Activated CD4-positive, CD25-positive, alpha-beta regulatory T cell treated with anti-CD3 and anti-CD28 coated beads, Interleukin-2, amount 50 U/mL, for 16 hours (primary cell): Measurements from ENCODE around the gene SMPX.

Experiments
- DNase-seq: peaks from one replicate; pipeline ENCODE4 v3.0.0-alpha.2; 2020; ENCODE audit warnings: low read depth, low spot score

Gene SMPX

DNA sequence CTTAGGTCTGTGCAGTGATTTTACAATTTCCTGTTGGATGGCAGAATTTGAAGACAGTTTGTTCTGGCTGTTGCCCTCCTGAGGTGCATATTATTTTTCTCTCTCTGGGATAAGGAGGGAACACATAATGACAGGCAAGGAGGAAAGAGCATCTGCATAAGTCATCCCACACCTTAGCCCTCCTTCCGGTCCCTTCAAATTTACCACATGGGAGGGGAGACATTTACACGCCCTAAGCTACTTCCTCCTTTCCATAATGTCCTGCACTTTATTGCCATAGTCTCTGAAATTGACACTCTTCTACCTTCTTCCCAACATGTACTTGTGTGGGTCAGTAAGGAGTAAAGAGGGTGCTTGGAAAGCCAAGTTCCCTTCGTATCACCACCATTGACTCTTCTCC is 13.9 kb downstream of the SMPX start:
- no peak for DNase-seq

DNA sequence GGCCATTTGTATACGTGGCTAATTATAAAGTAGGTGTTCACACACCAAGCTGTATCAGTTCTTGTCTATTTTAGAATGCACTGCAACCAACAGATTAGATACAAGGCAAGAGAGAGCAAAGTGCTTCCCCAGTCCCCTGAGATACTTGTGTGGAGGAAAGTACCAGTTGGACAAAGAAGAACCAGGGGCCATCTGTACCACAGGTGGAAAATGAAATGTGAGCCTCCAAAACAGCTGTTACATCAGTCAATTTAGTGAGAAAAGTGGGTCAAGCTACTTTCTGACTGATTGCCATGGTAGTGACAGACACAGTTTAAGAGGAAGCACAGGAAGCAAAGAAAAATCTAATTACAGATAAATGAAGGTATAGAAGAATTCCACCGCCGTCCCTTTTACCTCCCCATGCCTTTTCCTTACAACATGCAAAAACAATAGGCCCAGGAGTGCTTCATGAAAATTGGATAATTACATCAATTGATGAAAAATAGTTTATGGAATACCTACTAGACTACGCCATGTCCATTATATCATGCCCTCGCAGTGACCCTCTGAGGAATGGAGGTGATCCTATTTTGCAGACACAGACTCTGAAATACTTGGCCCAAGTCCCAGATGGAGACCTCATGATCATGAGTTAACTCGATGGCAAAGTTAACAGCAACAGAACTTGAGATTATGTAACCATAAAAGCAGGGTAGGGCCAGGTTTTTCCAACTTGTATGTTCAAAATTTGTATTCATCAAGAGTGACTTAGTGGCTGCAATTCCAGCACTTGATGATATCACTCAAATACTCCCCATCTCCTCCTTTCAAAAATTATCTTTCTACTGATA is 15.8 kb downstream of the SMPX start:
- no peak for DNase-seq

DNA sequence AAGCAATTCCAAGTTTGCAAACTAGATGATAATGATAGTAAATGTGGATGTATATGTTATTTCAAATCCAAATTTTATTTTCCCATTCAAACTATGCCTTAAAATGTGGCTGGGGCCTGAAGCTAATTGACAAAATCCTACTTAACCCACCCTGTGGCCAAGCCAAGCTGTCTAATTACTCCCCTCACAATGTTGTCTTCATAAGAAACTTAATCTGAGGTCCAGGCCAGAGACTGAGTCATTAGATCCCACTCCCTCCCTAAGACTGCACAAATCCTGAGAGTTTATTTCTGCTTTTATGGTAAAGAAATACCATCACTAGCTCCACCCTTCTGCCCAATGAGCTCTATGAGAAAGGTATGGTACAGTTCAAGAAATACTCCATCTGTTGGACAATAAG is 16.6 kb downstream of the SMPX start:
- DNase-seq = no peak

DNA sequence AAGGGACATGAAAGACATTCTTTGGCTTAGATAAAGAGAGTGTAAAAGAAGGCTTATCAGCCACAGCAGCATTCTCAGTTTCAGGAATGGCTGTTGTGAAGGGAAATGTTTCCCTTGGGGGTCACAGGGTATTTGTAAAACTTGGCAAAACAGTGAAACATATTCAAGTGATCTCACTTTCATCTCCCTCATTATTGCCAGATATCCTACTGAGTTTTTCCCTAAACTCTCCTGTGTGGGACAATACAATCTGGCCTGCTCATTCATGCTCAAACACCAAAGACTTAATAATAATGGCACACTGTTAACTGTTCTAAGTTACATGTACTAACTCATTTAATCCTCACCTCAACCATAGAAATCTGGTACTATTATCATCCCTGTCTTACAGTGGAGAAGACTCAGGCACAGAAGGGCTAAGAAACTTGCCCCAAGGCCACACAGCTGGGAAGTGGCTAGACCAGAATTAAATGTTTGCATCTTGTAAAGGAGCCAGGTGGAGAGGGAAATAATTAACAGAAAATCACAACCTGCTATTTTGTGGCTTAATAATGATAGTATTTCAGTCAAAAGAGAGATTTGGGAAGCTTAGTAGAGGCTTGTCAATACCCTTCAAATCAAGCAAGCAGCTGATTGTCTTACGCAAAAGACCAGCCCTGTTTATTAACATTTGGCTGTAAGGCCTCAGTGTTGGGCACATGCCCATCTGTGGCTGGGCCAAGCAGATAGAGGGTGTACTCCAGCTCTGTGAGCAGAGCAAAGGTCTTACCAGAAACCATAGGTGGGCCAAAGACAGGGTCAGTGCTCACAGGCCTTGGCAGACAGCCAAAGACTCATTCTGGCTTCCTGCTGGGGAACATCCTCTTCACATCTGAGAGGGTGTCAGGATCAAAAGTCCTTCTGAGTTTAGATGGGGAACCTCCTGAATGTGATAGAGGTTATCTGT is 17.3 kb downstream of the SMPX start:
- no peak for DNase-seq

DNA sequence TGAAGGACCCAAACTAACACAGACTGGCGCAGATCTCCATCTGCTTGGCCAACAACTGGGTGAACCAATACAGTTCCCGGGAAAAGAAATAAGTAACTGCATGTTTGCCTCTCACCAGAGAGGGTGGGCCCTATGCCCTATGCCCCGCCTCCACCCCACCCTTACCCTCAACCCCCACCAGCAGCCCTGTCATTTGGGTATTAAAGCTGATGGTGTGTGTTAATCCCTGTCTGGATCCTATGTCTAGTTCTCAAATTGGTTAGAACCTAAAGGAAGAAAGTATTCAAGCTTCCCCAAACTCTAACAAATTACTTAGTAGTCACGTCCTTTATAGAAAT is 19.0 kb downstream of the SMPX start:
- no peak for DNase-seq

DNA sequence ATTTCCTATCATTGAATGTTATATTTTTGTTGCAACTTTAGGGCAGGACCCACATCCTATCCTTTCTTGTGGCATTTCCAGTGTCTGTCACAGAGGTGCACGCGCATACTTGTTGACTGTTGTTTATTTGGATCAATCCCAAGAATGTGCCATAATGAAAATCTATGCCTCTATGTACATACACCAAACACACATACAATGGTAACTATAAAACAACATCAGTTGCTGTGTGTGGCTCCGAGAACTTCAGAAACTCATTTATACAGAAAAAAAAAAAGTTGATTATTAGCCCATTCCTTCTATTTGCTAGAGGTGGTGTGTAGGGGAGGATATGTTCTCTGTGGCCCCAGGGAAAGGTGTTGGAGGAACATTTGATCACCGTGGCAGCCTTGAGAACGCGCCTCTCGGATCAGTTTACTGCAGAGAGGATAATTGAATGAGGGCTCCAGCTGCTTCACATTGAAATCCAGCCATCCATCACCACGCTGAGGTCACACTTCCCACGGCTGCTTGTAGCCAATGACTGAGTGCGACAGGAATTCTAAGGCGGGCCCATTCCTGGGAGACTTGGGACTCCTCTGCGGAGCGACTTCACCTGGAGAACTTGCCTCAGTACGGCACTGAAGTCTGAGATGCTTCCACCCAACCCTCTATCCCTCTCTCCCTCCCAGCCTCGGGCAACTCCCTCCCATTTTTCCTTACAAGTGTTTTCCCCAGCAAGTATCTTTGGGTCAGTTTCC is 19.5 kb downstream of the SMPX start:
- DNase-seq = no peak

DNA sequence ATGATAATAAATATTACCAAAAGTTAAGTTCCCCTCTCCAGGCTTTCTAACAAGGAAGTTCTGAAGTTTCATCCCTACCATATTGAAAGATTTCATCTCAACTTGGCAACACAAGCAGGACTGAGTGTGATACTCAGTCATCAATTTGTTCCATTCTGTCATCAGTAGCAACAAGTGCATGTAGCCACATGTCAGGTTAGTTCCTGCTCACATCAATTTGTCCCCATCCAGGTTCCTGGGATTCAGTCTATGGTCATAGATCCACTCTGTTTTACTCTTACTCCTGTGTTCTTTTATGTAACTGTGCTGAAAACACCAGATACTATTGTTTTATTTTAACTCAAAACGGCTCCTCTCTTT is 22.2 kb downstream of the SMPX start:
- DNase-seq = no peak

DNA sequence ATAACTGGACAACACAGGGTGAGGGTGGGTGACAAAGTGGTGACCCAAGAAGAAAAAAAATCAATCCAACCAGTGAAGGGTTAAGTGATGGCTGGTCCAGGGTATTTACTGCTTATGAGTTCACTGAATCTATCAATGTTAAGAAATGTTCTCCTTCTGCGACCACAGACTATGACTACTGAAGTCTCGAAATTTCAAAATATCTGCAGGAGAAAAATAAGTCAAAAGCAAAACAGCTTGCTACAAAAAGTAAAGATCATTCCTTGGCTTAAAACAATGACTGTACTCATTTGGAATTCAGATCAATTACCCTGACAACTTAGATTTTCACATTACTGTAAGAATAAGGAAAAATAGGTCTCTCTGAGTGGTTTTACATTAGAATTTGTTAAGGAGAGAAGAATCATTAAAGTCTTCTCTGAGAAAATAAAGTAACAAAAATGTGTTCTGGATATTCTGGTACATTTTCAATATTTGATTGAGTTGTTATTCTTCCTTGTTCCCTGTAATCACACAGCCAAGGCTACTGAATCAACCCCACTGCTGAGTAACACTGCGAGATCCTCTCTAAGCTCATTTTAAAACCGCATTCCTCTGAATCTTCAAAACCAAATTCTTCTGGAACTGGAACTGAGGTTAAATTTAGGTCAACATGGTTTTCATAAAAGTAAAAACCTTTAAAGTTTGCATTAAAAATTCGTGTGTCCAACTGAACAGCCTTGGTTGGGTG is 22.7 kb downstream of the SMPX start:
- DNase-seq = no peak

DNA sequence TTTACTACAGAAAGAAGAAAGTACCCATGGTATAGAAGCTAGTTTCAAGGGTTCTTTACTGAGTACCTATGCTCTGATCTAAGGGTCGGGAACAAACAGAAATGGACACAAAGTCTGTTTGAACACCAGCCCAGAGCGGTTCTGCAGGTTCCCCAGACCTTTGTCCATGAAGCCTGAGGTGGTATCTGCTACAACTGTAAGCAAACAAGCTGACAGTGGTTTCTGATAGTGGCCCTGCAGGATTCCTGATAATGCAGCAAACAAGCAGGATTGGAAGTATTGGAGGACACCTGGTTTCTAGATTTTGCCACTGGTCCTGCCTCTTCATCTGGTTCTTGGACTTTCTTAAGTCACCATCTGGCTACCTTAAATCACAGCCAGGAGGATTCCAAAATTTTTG is 23.7 kb downstream of the SMPX start:
- DNase-seq = no peak

DNA sequence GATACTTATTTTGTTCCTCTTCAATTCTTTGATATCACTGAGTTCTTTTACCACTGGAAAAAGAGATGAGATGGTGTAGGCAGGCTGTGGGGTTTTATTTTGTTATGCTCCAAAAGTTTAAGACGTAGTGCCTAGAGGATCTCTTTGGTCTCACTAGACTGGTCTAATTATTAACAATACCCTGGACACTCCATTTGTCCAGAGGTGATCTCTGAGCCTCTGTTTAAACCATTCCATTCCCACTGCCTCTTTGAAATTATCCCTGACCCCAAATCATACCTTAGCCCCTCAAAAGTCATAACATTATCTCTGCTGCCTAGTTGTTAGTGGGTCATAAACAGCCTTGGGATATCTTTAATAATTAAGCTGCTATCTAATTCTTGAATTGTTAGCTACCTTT is 24.2 kb downstream of the SMPX start:
- DNase-seq = no peak

DNA sequence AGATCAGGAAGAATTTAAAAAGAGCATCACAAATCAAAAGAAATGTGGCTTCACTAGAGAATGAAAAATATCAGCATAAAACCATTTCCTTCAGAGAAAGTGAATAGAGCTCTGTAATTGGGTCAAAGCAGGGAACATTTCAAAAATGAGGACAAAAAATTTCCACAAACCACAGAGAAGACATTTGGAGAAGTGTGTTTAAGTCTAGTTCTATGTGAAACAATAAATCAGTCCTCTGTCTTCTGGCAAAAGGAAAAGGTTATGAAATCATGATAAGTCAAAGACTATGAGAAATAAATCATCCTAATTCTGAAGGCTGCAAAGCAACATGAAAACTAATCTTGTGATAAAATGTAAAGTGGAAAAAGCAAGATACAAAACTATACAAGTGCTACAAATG is 27.9 kb downstream of the SMPX start:
- DNase-seq = no peak

DNA sequence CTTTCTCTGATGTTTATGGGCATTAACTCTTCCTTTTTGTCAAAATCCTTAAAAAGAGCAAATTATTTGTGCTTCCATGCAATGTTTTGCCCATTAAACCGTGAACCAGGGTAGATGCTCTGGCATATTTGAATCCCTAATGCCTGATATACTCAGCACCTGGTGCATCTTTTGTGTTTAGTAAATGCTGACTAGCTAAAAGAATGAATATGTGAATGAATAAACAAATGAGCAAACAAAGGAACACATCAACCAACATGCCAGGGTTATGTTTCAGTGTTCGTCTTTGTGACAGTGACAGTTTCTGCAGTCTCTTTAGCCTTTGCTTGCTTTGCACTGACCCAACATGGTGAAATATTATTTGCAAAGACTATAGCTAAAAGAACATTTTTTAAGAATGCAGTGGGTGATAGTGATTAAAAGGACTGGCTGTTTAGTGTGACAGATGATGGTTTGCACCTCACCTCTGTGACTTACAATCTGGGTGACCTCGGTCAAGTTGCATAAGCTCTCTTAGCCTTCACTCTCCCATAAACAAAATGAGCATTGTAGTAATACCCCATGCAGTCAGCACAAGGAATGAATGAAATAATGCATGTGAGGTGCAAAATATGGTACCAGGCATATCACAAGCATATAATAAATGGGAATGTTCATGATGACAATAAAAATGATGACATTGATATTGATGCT is 29.5 kb downstream of the SMPX start:
- no peak for DNase-seq

DNA sequence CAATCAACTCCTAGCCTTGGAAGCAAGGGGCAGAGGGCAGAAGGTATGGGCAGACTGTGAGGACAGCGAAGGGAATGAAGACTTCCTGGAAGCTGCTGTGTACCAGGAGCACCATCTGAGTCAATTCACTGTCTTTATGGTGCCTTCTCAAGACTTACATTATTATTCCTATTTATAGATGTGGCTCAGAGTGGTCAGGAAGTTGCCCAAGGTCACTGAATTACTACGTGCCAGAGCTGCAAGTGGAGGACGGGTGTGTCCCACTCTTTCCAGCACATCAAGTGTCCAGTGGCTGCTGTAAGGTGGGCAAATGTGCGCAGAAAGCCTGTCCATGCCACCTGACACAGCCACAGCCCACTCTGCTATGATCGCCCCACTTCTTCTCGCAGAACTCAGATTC is 32.0 kb downstream of the SMPX start:
- DNase-seq = no peak

DNA sequence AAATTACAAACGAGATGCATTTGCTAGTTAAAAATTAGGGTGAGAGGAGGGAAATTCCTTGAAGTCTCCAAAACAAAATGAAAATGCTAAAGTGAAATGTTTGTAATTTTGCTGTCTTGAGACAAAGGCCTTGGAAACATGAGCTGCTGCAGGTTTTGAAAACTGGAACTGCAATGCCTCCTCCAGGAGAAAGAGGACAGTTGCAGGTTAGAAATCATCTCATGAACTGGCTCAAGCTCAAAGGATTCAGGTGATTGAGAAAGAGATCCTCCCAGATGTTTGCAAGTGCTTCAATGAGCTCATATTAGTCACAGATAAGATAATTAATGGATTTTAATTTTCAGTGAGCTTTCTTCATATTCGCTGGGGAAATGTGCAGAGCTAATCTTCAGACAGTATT is 32.4 kb downstream of the SMPX start:
- no peak for DNase-seq

DNA sequence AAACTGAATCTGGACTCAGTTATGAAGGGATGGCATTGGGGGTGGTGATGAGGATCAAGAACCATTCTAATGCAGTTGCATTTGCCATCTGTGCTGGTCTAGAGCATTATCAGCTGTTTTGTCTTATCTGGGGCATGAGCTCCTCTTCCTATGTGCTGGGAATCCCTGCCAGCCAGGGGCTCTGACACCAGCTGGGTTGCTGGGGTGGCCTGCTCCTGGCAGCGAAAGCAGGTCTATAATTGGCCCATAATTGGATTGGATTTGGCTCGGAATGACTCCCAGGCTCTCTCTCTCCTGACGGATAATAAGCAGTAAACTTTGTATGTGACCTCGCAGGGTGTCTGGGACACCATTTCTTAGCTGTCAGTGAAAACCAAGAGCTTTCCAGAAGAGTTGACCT is 34.1 kb downstream of the SMPX start:
- no peak for DNase-seq

DNA sequence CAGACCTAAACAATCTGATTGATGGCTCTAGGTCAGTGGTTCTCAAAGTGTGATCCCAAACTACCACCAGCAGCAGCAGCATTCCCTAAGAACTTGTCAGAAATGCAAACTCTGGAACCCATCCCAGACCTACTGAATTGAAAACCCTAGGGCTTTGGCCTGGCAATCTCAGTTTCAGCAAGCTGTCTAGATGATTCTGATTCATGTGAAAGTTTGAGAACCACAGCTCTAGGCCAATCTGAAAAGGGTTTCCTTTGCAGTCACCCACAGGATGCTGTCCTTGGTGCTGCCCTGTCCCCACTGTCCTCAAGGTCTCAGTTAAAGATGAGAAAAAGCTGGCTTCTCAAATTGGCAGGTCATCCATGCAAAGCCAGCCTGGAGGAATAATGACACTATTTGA is 34.8 kb downstream of the SMPX start:
- DNase-seq = no peak

DNA sequence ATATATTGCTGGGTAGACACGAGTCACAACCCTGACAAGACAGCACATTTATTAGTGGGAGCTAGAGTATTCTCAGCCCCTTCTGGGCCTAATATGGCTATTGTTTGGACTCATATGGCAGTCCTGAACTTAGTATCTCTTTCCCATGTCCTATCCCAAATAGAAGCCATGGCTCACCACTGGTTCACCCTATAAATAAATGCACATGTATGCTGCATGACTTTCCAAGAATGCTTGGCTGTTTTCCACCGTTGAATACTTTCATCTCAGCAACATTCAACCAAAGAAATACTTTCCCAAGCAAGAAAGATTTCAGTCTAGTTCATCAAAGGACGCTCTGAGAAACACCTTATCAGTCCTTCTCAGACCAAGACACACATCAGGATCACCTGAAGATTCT is 36.7 kb downstream of the SMPX start:
- DNase-seq = no peak

DNA sequence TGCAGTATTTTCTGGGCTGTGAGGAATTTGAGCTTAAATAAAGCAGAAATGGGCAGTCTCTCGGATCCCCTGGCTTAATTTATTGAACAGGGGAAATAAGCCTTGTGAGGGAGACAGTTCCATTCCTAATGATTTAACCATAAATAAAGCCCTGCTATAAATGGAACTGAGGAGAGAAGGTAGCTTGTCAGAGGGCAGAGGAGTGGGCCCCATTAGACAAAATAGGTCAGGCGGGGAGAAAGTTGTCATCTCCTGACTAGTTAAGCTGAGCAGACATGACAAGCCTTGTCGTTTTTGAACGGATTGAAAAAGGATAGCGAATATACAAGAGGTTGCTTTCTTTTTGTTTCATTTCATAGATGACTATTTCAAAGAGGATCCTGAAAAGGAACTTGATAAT is 39.3 kb downstream of the SMPX start:
- DNase-seq = no peak

DNA sequence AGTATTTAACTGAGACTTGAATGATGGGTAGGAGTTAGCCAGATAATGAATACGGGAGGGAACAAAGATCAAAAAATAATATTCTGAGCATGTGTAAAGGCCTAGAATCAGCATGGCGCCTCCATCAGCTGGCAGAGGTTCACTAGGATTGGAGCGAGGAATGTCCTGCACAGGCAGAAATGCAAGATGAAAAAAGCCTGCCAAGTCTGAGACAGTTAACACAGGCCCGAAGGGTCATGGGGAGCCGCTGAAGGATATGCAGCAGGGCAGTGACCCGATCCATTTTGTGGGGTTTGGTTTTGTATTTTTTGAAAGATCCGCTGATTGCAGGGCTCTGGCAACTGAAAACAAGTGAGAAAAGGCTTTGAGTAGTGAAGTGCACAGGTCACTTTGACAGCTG is 40.1 kb downstream of the SMPX start:
- DNase-seq = no peak

DNA sequence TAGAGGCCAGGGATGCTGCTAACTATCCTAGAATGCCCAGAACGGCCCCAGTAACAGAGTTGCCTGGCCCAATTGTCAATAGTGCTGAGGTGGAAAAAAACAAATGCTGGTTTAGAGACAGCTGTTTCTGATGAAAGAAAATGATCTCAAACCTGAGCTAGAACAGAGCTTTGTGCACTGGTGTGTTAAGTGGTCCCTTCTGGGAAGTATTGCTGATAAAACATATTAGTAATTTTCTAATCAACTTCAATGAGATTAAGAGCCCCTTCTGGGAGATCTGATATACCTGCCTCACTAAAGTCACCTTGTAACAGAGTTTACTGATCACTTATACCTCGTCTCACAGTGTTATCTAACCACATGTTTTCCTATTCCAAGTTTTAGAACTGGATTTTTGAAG is 42.1 kb downstream of the SMPX start:
- DNase-seq = no peak

DNA sequence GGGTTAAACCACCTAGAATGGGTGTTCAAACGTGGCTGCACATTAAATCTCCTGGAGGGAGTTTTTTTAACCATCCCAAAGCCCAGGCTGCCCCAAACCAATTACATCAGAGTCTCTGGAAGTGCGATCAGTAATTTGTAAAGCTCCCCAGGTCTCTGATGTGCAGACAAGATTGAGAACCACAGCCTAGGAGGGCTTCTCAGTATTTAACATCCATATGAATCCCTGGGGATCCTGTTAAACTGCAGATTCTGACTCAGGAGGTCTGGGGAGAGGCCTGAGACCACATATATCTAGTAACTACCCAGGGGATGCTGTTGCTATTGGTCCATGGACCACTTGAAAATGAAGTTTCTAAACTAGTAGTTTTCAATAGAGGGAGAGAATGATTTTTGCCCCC is 42.6 kb downstream of the SMPX start:
- no peak for DNase-seq
